Stimulated activated CD8-positive, alpha-beta memory T cell treated with anti-CD3 and anti-CD28 coated beads, Interleukin-12 subunit alpha, Interleukin-12 subunit beta, amount 100 ng/mL, for 24 hours (primary cell): Measurements from ENCODE around the gene AADACL2.
"Not testable (repeated sequence)": the region's sequence is repeated elsewhere in the genome, so short reads cannot be mapped to it uniquely, and the experiment has no call there.

Experiments used
- DNase-seq: peaks from one replicate; pipeline ENCODE4 v3.0.0-alpha.2; 2020; ENCODE audit errors: extremely low read depth

Gene AADACL2

GRCh38 chr3:151765685-151766084 is 32.0 kb downstream of the AADACL2 start:
- no peak for DNase-seq

- no peak for DNase-seq
Measured at GRCh38 chr3:151766454-151766853, 32.7 kb downstream of the AADACL2 start.

GRCh38 chr3:151768393-151768930 is 34.7 kb downstream of the AADACL2 start:
- no peak for DNase-seq

GRCh38 chr3:151769175-151769574 is 35.4 kb downstream of the AADACL2 start:
- DNase-seq, result no peak

- no peak for DNase-seq
Measured at GRCh38 chr3:151770956-151771355, 37.2 kb downstream of the AADACL2 start.

GRCh38 chr3:151772825-151773480 is 39.2 kb downstream of the AADACL2 start:
- DNase-seq, result no peak

GRCh38 chr3:151774235-151774634 is 40.5 kb downstream of the AADACL2 start:
- DNase-seq, result no peak

GRCh38 chr3:151774910-151775309 is 41.2 kb downstream of the AADACL2 start:
- DNase-seq, result no peak

GRCh38 chr3:151775314-151776258 is 41.9 kb downstream of the AADACL2 start:
- DNase-seq, result no peak

- no peak for DNase-seq
Measured at GRCh38 chr3:151776259-151776740, 42.6 kb downstream of the AADACL2 start.

GRCh38 chr3:151777880-151778279 is 44.2 kb downstream of the AADACL2 start:
- no peak for DNase-seq

GRCh38 chr3:151787626-151788025 is 53.9 kb downstream of the AADACL2 start:
- DNase-seq, result no peak

GRCh38 chr3:151788401-151788800 is 54.7 kb downstream of the AADACL2 start:
- no peak for DNase-seq

- DNase-seq, result no peak
Measured at GRCh38 chr3:151789853-151790463, 56.2 kb downstream of the AADACL2 start.

GRCh38 chr3:151790763-151791162 is 57.0 kb downstream of the AADACL2 start:
- not testable (repeated sequence) for DNase-seq

GRCh38 chr3:151792411-151792810 is 58.7 kb downstream of the AADACL2 start:
- no peak for DNase-seq

GRCh38 chr3:151793636-151794035 is 59.9 kb downstream of the AADACL2 start:
- DNase-seq, result no peak

- no peak for DNase-seq
Measured at GRCh38 chr3:151794080-151794479, 60.4 kb downstream of the AADACL2 start.

GRCh38 chr3:151795276-151795675 is 61.5 kb downstream of the AADACL2 start:
- no peak for DNase-seq

GRCh38 chr3:151796105-151796680 is 62.5 kb downstream of the AADACL2 start:
- DNase-seq, result no peak

GRCh38 chr3:151798466-151798865 is 64.7 kb downstream of the AADACL2 start:
- no peak for DNase-seq

- DNase-seq, result no peak
Measured at GRCh38 chr3:151800431-151800830, 66.7 kb downstream of the AADACL2 start.
